ENCODE results near the gene TOR4A.

- TF ChIP-seq ZNF70 (CRISPR knock-in tag; IDR thresholded peaks at IDR 0.05) = no peak
- TF ChIP-seq ESRRG (CRISPR knock-in tag; IDR thresholded peaks at IDR 0.05) = no peak
- no peak for TF ChIP-seq CSDC2 (CRISPR knock-in tag; IDR thresholded peaks at IDR 0.05)
- no peak for TF ChIP-seq ARNTL (CRISPR knock-in tag; IDR thresholded peaks at IDR 0.05; ENCODE audit: borderline replicate concordance, low read depth)
- TF ChIP-seq TCF4 (CRISPR knock-in tag; IDR thresholded peaks at IDR 0.05; ENCODE audit: borderline replicate concordance) = no peak
- TF ChIP-seq ISL1 (CRISPR knock-in tag; IDR thresholded peaks at IDR 0.05) = no peak
- no peak for TF ChIP-seq GLIS3 (CRISPR knock-in tag; IDR thresholded peaks at IDR 0.05)
- no peak for TF ChIP-seq PATZ1 (CRISPR knock-in tag; IDR thresholded peaks at IDR 0.05; ENCODE audit: borderline replicate concordance)
- TF ChIP-seq TOX (CRISPR knock-in tag; IDR thresholded peaks at IDR 0.05; ENCODE audit: borderline replicate concordance) = no peak
These were observed 21.1 kb downstream of the TOR4A start for GRCh38 chr9:137298401-137299202.
